Measurements from ENCODE around the gene CLEC4F.
"Not testable (repeated sequence)": the region's sequence is repeated elsewhere in the genome, so short reads cannot be mapped to it uniquely, and the experiment has no call there.

Gene CLEC4F

GRCh38 chr2:70826696-70827350 is 6.4 kb upstream of the CLEC4F start:
- DNase-seq (ENCODE audit: low spot score): no peak

- no peak for DNase-seq (ENCODE audit: low spot score)
Measured at GRCh38 chr2:70823249-70823648, 2.9 kb upstream of the CLEC4F start.

GRCh38 chr2:70822843-70823242 is 2.4 kb upstream of the CLEC4F start:
- DNase-seq (ENCODE audit: low spot score): no peak

GRCh38 chr2:70817284-70817954 is 3.0 kb downstream of the CLEC4F start:
- DNase-seq (ENCODE audit: low spot score): no peak

GRCh38 chr2:70816726-70817125 is 3.7 kb downstream of the CLEC4F start:
- no peak for DNase-seq (ENCODE audit: low spot score)

GRCh38 chr2:70808983-70809958 is 11.1 kb downstream of the CLEC4F start:
- no peak for DNase-seq (ENCODE audit: low spot score)

DNA sequence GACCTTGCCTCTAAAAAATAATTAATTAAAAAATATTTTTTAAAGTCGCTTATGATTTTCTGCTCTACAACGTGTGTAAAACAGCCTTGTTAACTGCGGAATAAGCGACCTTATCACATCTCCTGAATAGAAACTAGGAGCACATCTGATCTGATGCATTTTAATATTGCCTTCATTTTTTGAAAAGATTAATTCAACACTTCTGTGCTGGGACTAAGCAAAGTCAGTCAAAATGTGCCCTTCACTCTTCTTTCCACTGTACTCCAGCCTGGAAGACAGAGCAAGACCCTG is 12.6 kb downstream of the CLEC4F start:
- no peak for DNase-seq (ENCODE audit: low spot score)

DNA sequence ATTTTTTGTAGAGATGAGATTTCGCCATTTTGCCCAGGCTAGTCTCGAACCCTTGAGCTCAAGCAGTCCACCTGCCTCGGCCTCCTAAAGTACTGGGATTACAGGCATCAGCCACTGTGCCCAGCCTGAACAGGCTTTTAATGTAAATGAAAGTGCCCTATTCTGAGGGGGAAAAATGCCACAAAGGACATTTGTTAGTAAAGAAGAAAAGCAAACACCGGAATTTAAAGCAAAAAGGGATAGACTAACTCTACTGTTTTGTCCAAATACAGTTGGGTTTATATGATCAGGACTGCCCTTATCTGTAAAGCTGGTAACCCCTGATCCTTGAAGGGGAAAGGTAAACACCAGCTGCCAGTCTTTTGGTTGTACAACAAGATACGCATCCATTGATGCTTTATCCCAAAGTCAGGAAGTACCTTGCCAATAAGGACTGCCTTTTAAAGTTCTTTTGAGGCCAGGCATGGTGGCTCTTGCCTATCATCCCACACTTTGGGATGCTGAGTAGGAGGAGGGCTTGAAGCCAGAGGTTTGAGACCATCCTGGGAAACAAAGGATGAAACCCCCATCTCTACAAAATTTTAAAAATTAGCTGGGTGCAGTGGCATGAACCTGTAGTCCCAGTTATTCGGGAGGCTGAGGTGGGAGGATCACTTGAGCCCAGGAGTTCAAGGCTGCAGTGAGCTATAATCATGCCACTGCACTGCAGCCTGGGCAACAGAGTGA is 13.1 kb downstream of the CLEC4F start:
- DNase-seq (ENCODE audit: low spot score): no peak

- no peak for DNase-seq (ENCODE audit: low spot score)
Measured at GRCh38 chr2:70806620-70807019, 13.8 kb downstream of the CLEC4F start.

- no peak for DNase-seq (ENCODE audit: low spot score)
Measured at GRCh38 chr2:70806013-70806412, 14.4 kb downstream of the CLEC4F start.

- DNase-seq (ENCODE audit: low spot score): no peak
Measured at GRCh38 chr2:70801607-70802263, 18.7 kb downstream of the CLEC4F start.

- no peak for DNase-seq (ENCODE audit: low spot score)
Measured at GRCh38 chr2:70799706-70800105, 20.7 kb downstream of the CLEC4F start.

GRCh38 chr2:70797996-70798395 is 22.4 kb downstream of the CLEC4F start:
- not testable (repeated sequence) for DNase-seq (ENCODE audit: low spot score)

DNA sequence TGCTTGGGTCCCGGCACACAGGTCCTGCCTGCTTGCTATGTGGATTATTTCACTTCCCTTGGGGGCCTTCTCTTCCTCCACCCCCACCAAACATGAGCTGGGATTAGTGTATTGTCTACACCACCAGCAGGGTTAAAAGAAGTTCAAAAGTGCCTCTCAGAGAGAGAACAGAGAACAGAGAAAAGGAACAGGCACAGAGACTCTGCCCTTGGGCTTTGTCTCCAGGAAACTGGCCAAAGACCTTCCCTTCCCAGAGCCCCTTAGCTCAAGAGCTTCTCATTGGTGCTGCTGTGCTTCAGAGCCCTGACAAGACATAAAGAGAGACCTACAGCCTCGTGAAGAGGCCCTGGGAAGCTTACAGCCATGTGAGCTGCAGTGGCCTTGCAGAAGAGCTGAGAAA is 22.9 kb downstream of the CLEC4F start:
- no peak for DNase-seq (ENCODE audit: low spot score)

GRCh38 chr2:70796262-70796661 is 24.1 kb downstream of the CLEC4F start:
- no peak for DNase-seq (ENCODE audit: low spot score)

- DNase-seq (ENCODE audit: low spot score): no peak
Measured at GRCh38 chr2:70795164-70795995, 25.0 kb downstream of the CLEC4F start.

DNA sequence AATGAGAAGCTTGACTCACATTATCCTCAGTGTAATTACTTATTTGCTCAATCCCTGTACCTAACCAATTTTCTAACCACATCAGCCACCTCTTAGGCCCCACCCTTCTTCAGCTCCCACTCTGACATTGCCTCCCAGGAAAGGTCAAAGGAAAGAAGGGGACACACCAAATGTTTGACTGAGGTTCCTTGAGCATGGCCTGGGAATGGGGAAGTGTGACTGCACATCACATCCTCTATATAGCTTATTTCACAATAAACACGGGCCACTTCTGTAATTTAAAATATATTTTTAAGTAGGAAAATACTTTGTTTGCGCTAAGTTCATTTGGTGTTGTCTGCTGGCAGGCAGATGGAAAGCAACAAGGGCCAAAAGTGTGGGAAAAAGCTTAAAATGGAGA is 26.9 kb downstream of the CLEC4F start:
- DNase-seq (ENCODE audit: low spot score): no peak

GRCh38 chr2:70790136-70790828 is 30.1 kb downstream of the CLEC4F start, which contains the start of gene FIGLA:
FIGLA (minus strand) TSS chr2:70790643; CDS start chr2:70790638, 5 bp downstream.
- no peak for DNase-seq (ENCODE audit: low spot score)

- DNase-seq (ENCODE audit: low spot score): peak; percentile 82
Measured at GRCh38 chr2:70789304-70790135, 30.9 kb downstream of the CLEC4F start.
